ENCODE measurements around the gene PREB. TPM values are rescaled to one million over a fixed set of nuclear protein-coding genes. Genes with fewer than 3 reads are reported as not detected.
"Not testable (repeated sequence)": the region's sequence is repeated elsewhere in the genome, so short reads cannot be mapped to it uniquely, and the experiment has no call there.

PREB gene
- total RNA-seq, 1 donor: 45.2 TPM

GRCh38 chr2:27179344-27180000, 45.0 kb upstream of the PREB start:
- H3K9me3 ChIP-seq (ENCODE audit: low read depth, low read length): no peaks in the 10 kb centered on the region
- no peak for TF ChIP-seq CTCF (IDR thresholded peaks at IDR 0.05; ENCODE audit: extremely low read depth, low read depth, low read length)
- H3K79me2 ChIP-seq (ENCODE audit: insufficient read depth, low read length): no peaks in the 10 kb centered on the region
- H3K4me3 ChIP-seq (ENCODE audit: insufficient read depth, low read length): no peak overlapping the region
- peak overlapping the region; percentile 66 for H3K27ac ChIP-seq (ENCODE audit: low read depth, low read length)
- no peak for DNase-seq (ENCODE audit: insufficient read length, low spot score, missing footprints)
- peak overlapping the region; percentile 31 for H3K4me2 ChIP-seq (ENCODE audit: insufficient read depth, low read length)
- H3K36me3 ChIP-seq (ENCODE audit: insufficient read depth, low read length): no peaks in the 10 kb centered on the region
- H2AFZ ChIP-seq (ENCODE audit: low read length): no peak overlapping the region
- H3K27me3 ChIP-seq (ENCODE audit: insufficient read depth, low read length): peaks cover 12% of the 10 kb centered on the region
- H4K20me1 ChIP-seq (ENCODE audit: insufficient read depth, low read length): no peaks in the 10 kb centered on the region
- peaks cover 54% of the 10 kb centered on the region for H3K4me1 ChIP-seq (ENCODE audit: insufficient read depth, low read length)

GRCh38 chr2:27178469-27178868, 44.0 kb upstream of the PREB start:
- TF ChIP-seq CTCF (IDR thresholded peaks at IDR 0.05; ENCODE audit: extremely low read depth, low read depth, low read length): no peak
- no peak for DNase-seq (ENCODE audit: insufficient read length, low spot score, missing footprints)
- H3K27ac ChIP-seq (ENCODE audit: low read depth, low read length): no peak overlapping the region
- H3K27me3 ChIP-seq (ENCODE audit: insufficient read depth, low read length): peaks cover 19% of the 10 kb centered on the region
- H3K9me3 ChIP-seq (ENCODE audit: low read depth, low read length): no peaks in the 10 kb centered on the region
- H3K4me2 ChIP-seq (ENCODE audit: insufficient read depth, low read length): no peak overlapping the region
- no peak overlapping the region for H2AFZ ChIP-seq (ENCODE audit: low read length)
- H3K4me3 ChIP-seq (ENCODE audit: insufficient read depth, low read length): no peak overlapping the region
- no peaks in the 10 kb centered on the region for H3K79me2 ChIP-seq (ENCODE audit: insufficient read depth, low read length)
- no peaks in the 10 kb centered on the region for H3K36me3 ChIP-seq (ENCODE audit: insufficient read depth, low read length)
- no peaks in the 10 kb centered on the region for H4K20me1 ChIP-seq (ENCODE audit: insufficient read depth, low read length)
- peaks cover 45% of the 10 kb centered on the region for H3K4me1 ChIP-seq (ENCODE audit: insufficient read depth, low read length)

GRCh38 chr2:27177441-27178351, 43.3 kb upstream of the PREB start:
- Histone ChIP-seq H3K27ac (ENCODE audit: low read depth, low read length) (no peak overlapping the region), H3K4me3 (ENCODE audit: insufficient read depth, low read length) (no peak overlapping the region), H3K27me3 (ENCODE audit: insufficient read depth, low read length) (peaks cover 25% of the 10 kb centered on the region), H4K20me1 (ENCODE audit: insufficient read depth, low read length) (no peaks in the 10 kb centered on the region), H3K4me1 (ENCODE audit: insufficient read depth, low read length) (peaks cover 37% of the 10 kb centered on the region), H2AFZ (ENCODE audit: low read length) (no peak overlapping the region), H3K79me2 (ENCODE audit: insufficient read depth, low read length) (no peaks in the 10 kb centered on the region), H3K36me3 (ENCODE audit: insufficient read depth, low read length) (no peaks in the 10 kb centered on the region), H3K4me2 (ENCODE audit: insufficient read depth, low read length) (no peak overlapping the region), H3K9me3 (ENCODE audit: low read depth, low read length) (no peaks in the 10 kb centered on the region)
- DNase-seq (ENCODE audit: insufficient read length, low spot score, missing footprints): no peak
- no peak for TF ChIP-seq CTCF (IDR thresholded peaks at IDR 0.05; ENCODE audit: extremely low read depth, low read depth, low read length)

GRCh38 chr2:27175781-27176180, 41.3 kb upstream of the PREB start:
- not testable (repeated sequence) for H4K20me1 ChIP-seq (ENCODE audit: insufficient read depth, low read length); H2AFZ ChIP-seq (ENCODE audit: low read length); H3K4me2 ChIP-seq (ENCODE audit: insufficient read depth, low read length); H3K4me3 ChIP-seq (ENCODE audit: insufficient read depth, low read length); H3K36me3 ChIP-seq (ENCODE audit: insufficient read depth, low read length); DNase-seq (ENCODE audit: insufficient read length, low spot score, missing footprints); H3K79me2 ChIP-seq (ENCODE audit: insufficient read depth, low read length); H3K27ac ChIP-seq (ENCODE audit: low read depth, low read length); H3K9me3 ChIP-seq (ENCODE audit: low read depth, low read length)
- H3K4me1 ChIP-seq (ENCODE audit: insufficient read depth, low read length): peaks cover 21% of the 10 kb centered on the region
- H3K27me3 ChIP-seq (ENCODE audit: insufficient read depth, low read length): peaks cover 39% of the 10 kb centered on the region
